ENCODE measurements around the gene THOC6. TPM values are rescaled to one million over a fixed set of nuclear protein-coding genes. Genes with fewer than 3 reads are reported as not detected.

The THOC6 gene
- 18.6 and 24.1 TPM in 2 replicates for total RNA-seq

DNA sequence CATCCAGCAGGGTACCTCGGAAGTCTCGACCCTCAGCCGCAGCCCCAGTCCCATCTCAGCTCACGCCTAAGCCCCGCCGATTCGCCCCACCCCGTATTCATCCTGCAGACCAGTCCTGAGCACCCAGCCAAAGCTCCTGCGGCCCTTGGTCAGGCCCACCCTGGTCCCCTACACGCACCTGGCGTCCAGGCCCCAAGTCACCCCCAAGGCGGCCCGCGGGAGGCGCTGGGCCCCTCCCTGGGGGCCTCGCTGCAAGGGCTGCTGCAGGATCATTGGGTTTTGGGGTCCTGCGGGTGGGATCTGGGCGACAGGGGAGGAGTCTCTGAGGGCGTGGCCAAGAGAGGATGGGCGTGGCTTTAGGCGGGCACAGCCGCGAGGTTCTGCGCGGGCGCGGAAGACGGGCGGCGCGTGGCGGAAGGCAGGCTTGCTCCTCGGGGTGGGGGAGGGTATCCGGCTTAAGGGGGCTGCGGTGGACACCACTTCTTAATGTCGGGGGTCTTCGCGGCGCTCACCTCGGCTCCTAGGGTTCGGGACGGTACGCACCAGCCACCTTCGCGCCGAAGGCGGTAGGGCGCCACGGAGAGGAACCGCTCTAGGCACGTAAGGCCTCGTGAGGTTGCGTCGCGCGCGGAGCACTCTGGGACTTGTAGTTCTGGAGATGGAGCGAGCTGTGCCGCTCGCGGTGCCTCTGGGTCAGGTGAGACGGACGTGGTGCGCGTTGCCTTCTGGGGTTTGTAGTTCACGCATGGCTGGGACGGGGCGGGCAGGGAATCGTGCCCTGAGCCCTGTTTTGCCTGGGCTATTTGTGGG is at the start of gene THOC6, which contains the start of gene HCFC1R1:
Gene THOC6 (plus strand): TSS at position 367 of the 810 bp plus-strand sequence. CDS start 292 bp downstream, at position 659.
Gene HCFC1R1 (minus strand): TSS at position 274 of the 810 bp plus-strand sequence. CDS start 1 bp downstream, at position 273.

DNA sequence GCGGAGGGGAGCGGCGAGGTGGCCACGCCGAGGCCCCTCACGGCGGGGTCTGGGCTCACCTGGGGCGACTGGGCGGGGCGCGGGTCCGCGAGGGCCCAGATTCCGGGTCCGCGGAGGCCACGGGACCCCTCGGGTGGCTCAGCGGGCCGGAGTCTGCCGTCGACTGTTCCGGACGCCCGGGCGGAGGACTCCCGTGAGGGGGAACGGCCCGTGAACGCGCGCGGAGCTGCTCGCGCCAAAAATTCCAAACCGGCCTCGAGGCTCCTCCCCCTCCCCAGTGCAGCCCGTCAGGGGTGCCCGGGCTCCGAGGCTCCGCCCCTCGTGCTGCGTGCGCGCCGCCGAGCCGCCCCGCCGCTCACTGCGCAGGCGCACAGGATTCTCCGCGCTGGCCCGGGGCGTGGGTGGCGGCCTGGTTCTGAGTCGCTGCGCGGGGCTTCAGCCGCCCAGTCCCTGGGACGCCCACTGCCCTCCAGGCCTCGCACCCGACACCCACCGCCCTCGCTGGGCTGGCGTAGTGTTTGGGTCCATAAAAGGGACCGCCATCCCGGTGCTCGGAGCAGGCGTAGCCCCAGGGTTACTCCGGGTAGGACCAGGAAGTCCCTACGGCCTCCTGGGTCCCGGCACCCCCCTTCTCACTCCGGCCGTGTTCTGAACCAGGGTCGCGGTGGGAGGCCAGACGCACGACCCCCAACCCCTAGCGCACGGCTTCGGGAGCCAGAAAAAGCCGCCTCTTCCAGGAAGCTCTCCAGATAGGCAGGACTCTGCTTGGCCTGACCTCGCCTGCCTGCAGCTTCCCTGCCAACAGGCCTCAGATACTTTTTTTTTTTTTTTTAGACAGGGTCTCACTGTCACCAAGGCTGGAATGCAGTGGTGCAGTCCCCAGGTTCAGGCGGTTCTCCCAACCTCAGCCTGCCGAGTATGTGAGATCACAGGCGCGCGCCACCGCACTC is 43.3 kb upstream of the THOC6 start, which contains the start of gene PKMYT1:
Gene PKMYT1 (minus strand): TSS at position 220 of the 950 bp plus-strand sequence. CDS start 789 bp downstream, outside the sequence.

DNA sequence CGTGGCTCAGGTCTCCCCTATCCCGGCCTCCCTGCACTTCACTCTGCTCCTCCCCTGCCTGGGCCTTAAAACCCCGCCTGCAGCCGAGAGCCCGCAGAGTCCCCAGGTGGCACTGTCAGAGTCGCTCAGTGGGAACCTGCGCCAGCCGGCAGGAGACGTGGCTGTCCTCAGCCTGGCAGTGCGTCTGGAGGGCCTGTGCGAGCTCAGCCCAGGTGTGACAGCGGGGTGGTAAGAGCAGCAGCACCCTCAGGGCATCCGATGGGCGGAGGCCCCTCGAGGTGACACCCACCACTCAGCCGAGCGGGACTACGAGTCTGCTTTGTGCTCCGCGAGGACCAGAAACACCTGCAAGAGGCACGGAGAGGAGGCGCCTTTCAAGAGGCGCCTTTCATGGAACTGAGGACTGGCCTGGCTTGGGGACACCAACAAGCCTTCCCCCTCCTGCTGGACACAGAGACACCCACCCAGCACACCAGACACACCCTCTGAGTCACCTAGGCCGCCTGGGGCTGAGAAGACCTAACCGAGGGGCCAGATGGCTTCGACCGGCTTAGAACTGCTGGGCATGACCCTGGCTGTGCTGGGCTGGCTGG is 10.9 kb upstream of the THOC6 start, which contains the start of gene CLDN9:
Gene CLDN9 (plus strand): TSS at position 96 of the 593 bp plus-strand sequence. CDS start 440 bp downstream, at position 536.

DNA sequence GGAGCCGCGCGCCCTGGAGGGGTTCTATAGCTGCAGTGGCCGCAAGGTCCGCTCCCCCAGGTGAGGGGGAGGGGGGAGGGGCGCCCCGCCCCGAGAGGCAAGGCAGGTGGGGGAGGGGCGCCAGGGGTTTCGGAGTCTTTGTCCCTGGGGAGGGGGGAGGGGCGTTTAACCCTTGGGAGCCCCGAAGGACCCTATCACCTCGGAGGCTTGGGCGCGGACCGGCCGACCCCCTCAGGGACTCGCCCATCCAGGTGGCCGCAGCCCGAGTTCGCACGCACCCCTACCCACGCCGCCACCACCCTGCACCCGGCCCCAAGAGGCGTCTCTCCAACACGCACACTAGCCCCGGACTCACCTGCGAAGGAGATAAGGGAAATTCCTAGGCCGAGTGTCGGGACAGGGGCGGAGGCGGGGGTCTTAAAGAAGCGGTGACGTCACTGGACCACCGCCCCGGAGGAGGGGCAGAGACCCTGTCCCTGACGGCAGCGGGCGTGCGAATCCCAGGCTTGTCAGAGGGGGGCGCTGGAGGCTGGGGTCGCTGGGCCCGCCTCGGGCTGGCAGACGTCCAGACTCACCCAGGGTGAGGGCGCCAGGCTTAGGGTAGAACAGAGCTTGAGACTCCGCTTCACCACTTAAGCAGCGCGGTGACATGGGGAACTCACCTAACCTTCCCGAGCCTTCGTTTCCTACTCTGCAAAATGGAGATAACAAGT is 5.9 kb upstream of the THOC6 start, which contains the start of gene CLDN6:
Gene CLDN6 (minus strand): TSS at position 390 of the 713 bp plus-strand sequence. CDS start 2,162 bp downstream, outside the sequence.

DNA sequence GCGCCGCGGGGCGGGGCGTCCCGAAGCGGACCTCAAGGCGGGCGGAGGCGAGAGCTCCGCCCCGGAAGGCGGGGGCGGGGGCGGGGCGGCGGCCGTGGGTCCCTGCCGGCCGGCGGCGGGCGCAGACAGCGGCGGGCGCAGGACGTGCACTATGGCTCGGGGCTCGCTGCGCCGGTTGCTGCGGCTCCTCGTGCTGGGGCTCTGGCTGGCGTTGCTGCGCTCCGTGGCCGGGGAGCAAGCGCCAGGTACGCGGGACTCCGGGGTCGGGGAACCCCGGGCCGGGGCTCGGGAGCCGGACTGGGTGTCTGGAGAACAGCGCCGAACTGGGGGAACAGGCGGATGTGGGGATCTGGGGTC is 3.6 kb upstream of the THOC6 start, which contains the start of gene TNFRSF12A:
Gene TNFRSF12A (plus strand): TSS at position 122 of the 357 bp plus-strand sequence. CDS start 30 bp downstream, at position 152.

DNA sequence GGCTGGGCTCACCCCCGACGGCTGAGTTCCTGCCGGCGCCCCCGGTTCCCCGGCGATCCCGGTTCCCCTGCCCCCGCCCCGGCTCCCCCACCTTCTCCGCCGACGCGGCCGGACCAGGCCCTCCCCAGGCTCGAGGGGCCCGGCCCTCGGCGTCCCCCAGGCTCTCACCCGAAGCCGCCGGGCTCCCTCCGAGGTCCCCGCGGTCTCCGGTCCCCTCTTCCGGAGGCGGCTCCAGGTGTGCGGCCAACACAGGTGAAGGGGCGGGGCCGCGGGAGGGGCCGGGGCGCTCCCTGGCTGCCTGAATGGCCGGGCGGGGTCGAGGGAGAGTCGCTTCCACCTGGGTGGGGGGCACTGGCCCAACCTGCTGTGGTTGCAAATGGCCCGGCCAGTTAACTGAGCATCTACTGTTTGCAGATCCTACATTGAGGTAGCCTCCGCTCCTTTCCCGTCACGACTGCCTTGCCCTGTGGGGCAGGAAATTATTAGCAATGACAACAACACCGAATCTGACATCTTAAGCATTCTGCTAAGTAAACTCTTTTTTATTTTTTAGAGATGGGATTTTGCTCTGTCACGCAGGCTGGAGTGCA is 13.0 kb downstream of the THOC6 start, which contains the start of gene BICDL2:
Gene BICDL2 (minus strand): TSS at position 219 of the 590 bp plus-strand sequence. CDS start 1,448 bp downstream, outside the sequence.

DNA sequence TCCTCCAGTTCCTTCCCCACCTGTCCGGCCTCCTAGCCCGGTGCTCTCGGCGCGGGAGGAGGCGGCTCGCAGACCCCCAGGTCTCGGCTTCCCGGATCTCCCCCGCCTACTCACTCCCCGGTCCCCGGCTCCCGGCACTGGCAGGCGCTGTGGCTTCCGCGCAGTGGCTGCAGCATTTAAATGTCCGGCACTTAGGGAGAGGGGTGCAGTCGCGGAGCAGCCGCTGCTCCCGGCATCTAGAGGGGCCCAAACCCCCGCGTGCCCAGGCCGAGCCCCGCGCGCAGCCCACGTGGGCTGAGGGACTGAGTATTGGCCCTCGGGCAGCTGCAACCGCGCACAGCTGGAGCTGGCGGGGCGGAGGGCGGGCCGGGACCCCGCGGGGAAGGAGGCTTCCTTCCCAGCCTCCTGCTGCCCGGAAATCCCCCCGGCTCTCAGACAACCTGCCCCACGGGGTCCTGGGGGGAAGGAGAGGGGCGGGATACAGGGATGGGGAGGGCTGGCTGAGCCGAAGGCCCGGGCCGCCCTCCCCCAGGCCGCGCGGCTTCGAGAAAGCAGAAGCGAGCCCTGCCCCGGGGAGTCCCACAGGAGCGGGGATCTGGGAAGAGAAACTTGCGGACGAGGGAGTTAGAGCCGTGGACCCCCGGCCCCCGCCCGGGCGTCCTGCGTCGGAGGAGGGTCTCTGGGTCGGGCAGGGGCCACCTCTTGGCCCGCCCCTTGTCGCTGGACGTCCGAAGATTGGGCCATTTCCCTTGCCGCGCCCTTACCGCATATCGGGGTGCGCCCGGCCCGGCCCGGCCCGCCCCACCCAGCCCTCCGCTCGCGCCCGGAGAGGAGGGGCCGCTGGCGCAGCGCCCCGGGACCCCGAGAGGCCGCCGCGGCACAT is 22.2 kb downstream of the THOC6 start, which contains the start of gene MMP25:
Gene MMP25 (plus strand): TSS at position 804 of the 883 bp plus-strand sequence. CDS start 357 bp downstream, outside the sequence.

DNA sequence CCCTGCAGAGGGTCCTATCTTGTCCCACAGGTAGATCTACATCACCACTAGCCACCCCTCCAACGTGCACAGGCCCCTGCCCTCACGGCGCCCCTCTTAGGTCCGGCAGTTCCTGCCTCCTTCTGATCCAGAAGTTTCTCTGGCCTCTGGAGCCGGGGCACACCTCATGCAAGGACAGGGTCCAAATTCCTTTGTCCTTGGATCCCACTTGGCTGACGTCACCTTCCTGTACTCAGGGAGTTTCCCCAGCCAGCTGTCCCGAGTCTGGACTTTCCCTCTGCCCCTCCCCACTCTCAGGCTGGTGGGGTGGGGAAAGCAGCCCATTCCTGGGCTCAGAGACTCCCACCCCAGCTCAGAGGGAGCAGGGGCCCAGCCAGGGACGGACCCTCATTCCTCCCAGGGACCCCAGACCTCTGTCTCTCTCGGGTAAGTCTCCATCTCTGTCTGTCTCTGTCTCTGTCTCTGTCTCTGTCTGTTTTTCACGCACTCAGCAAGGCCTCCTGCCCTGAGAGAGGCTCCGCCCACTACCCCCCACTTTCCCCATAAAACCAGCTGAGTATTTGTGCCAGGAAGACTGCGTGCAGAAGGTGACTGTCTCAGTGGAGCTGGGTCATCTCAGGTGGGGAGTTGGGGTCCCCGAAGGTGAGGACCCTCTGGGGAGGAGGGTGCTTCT is 41.4 kb downstream of the THOC6 start, which contains the start of gene IL32:
Gene IL32 (plus strand): TSS at position 572 of the 673 bp plus-strand sequence. CDS start 172 bp downstream, outside the sequence.

Other genes starting within 250 kb of the THOC6 start
- 227 and 361 TPM in 2 replicates for gene ELOB, start 246.8 kb upstream of the THOC6 start, total RNA-seq
- not detected in 2 replicates for gene PRSS33, start 236.5 kb upstream of the THOC6 start, total RNA-seq
- not detected in 2 replicates for gene PRSS41, start 225.6 kb upstream of the THOC6 start, total RNA-seq
- 0.32 and 1.7 TPM in 2 replicates for gene PRSS21, start 206.8 kb upstream of the THOC6 start, total RNA-seq
- 0.44 and 0.65 TPM in 2 replicates for gene ZG16B, start 193.7 kb upstream of the THOC6 start, total RNA-seq
- not detected in 2 replicates for gene PRSS22, start 165.9 kb upstream of the THOC6 start, total RNA-seq
- gene FLYWCH2, start 140.8 kb upstream of the THOC6 start, total RNA-seq, result 32.2 and 59.3 TPM in 2 replicates
- 31.2 and 36.3 TPM in 2 replicates for gene FLYWCH1, start 112.1 kb upstream of the THOC6 start, total RNA-seq
- gene KREMEN2, start 59.8 kb upstream of the THOC6 start, total RNA-seq, result not detected in 2 replicates
- gene PAQR4, start 54.7 kb upstream of the THOC6 start, total RNA-seq, result 11.3 and 13.3 TPM in 2 replicates
- 5.0 and 6.6 TPM in 2 replicates for gene PKMYT1, start 43.6 kb upstream of the THOC6 start, total RNA-seq
- not detected in 2 replicates for gene CLDN9, start 11.1 kb upstream of the THOC6 start, total RNA-seq
- gene CLDN6, start 5.9 kb upstream of the THOC6 start, total RNA-seq, result 0.25 TPM in 1 of 2 replicates, not detected in the other
- 61.0 and 186 TPM in 2 replicates for gene TNFRSF12A, start 3.7 kb upstream of the THOC6 start, total RNA-seq
- gene HCFC1R1, start 93 bp upstream of the THOC6 start, total RNA-seq, result 3.8 and 6.0 TPM in 2 replicates
- not detected in 2 replicates for gene BICDL2, start 12.9 kb downstream of the THOC6 start, total RNA-seq
- under 0.01 and 0.06 TPM in 2 replicates for gene MMP25, start 22.5 kb downstream of the THOC6 start, total RNA-seq
- 105 and 319 TPM in 2 replicates for gene IL32, start 41.6 kb downstream of the THOC6 start, total RNA-seq
- not detected in 2 replicates for gene ZSCAN10, start 75.3 kb downstream of the THOC6 start, total RNA-seq
- gene ZNF205, start 88.6 kb downstream of the THOC6 start, total RNA-seq, result 15.6 and 27.2 TPM in 2 replicates
- gene ZNF213, start 111.0 kb downstream of the THOC6 start, total RNA-seq, result 4.2 and 7.5 TPM in 2 replicates
- gene OR1F1, start 164.2 kb downstream of the THOC6 start, total RNA-seq, result not detected in 2 replicates
- 8.4 and 11.0 TPM in 2 replicates for gene ZNF200, start 211.1 kb downstream of the THOC6 start, total RNA-seq
- 0.13 TPM in 1 of 2 replicates, not detected in the other for gene MEFV, start 232.6 kb downstream of the THOC6 start, total RNA-seq

Data from bladder microvascular endothelial cell (primary cell).